DND-41 (cell line): Measurements from ENCODE around the gene CCDC73.
"Not testable (repeated sequence)": the region's sequence is repeated elsewhere in the genome, so short reads cannot be mapped to it uniquely, and the experiment has no call there.

Experiments
- CTCF ChIP-seq: IDR thresholded peaks from 2 replicates; pipeline ENCODE4 v1.5.1; 2012; ENCODE audit warnings: borderline replicate concordance, low read length, moderate library complexity, mild to moderate bottlenecking; ENCODE audit not compliant: poor library complexity, severe bottlenecking; ENCODE audit errors: extremely low read depth
- EZH2 ChIP-seq: IDR thresholded peaks from 3 replicates; pipeline ENCODE4 v1.6.1; 2012; ENCODE audit warnings: borderline replicate concordance, low read depth, mild to moderate bottlenecking, moderate library complexity, low read length, inconsistent platforms; ENCODE audit not compliant: severe bottlenecking

- not testable (repeated sequence) for TF ChIP-seq CTCF, EZH2
These were observed 85.5 kb downstream of the CCDC73 start for GRCh38 chr11:32708978-32709377.
